AG09319 (cell line): Measurements from ENCODE around the gene TES.

ENCODE experiments used
- DNase-seq: peaks from one replicate; pipeline ENCODE4 v3.0.0-alpha.2; 2010; ENCODE audit warnings: low read depth; ENCODE audit errors: extremely low read depth
- TF ChIP-seq, protein P1 (sequence below): IDR thresholded peaks from 2 replicates; pipeline ENCODE4 v1.5.1; 2011; ENCODE audit warnings: low read depth, mild to moderate bottlenecking, inconsistent platforms, low read length, moderate library complexity

Gene TES

GRCh38 chr7:116228241-116228640 lies 17.9 kb downstream of the TES start:
- TF ChIP-seq, protein P1, sequence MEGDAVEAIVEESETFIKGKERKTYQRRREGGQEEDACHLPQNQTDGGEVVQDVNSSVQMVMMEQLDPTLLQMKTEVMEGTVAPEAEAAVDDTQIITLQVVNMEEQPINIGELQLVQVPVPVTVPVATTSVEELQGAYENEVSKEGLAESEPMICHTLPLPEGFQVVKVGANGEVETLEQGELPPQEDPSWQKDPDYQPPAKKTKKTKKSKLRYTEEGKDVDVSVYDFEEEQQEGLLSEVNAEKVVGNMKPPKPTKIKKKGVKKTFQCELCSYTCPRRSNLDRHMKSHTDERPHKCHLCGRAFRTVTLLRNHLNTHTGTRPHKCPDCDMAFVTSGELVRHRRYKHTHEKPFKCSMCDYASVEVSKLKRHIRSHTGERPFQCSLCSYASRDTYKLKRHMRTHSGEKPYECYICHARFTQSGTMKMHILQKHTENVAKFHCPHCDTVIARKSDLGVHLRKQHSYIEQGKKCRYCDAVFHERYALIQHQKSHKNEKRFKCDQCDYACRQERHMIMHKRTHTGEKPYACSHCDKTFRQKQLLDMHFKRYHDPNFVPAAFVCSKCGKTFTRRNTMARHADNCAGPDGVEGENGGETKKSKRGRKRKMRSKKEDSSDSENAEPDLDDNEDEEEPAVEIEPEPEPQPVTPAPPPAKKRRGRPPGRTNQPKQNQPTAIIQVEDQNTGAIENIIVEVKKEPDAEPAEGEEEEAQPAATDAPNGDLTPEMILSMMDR: no peak
- no peak for DNase-seq

GRCh38 chr7:116229366-116229765 lies 19.0 kb downstream of the TES start:
- no peak for DNase-seq
- TF ChIP-seq, protein P1: no peak

DNA sequence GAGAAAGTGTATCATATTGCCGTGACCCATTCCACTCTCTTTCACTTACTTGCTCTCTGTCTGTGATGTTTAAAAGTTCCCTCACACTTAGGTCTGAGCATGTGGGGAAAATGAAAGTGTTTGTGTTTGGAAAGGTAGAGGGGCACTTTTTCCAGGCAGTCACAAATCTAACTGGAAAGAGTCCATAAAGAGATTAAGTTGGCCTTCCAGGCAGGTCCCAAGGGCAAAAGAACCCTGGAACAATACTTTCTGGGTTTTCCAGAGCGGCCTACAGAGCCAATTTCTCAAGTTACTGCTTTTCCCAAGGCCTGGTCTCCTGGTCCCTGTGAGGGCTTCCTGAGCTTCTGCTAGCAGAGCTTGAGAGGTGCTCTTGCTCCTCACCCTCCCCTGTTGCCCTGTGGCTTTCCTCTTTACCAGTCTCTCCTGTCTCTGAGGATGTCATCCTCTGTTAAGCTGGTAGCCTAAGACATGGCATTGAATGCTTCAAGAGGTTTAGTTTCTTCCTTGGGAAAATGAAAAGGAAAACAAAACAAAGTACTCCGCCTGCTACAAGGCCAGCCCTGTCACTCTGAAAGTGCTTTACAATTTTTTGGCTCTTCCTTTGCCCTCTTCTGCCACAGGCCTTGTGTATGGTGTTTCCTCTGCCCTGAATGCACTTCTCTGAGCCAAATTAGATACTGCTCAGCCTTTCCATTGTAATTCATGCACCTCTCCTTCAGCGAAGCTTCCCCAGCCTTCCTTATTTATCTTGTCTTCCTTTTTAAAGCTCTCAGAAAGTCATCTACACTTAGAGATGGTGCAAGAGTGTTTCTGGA lies 20.1 kb downstream of the TES start:
- TF ChIP-seq, protein P1: no peak
- no peak for DNase-seq

DNA sequence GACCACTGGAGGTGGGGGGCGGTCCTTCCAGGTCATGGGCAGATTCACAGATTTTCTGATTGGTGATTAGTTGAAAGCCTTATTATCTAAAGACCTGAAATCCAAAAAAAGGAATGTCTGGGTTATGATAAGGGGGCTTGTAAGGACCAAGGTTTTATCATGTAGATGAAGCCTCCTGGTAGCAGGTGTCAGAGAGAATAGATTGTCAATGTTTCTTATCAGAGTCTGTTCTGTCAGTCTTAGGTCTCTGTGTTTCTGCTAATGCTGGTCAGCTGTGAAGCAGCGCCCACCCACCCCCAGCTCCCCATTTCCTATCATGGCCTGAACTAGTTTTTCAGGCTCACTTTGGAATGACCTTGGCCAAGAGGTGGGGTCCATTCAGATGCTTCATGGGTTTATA lies 21.2 kb downstream of the TES start:
- TF ChIP-seq, protein P1: no peak
- DNase-seq: no peak

GRCh38 chr7:116231949-116232348 lies 21.6 kb downstream of the TES start:
- TF ChIP-seq, protein P1: no peak
- no peak for DNase-seq

- TF ChIP-seq, protein P1: no peak
- no peak for DNase-seq
These were observed 22.0 kb downstream of the TES start for GRCh38 chr7:116232350-116232749.

- DNase-seq: no peak
- TF ChIP-seq, protein P1: no peak
These were observed 22.6 kb downstream of the TES start for GRCh38 chr7:116232920-116233319.
